Endothelial cell of umbilical vein (primary cell): ENCODE data around the gene ANO1. TPM values are rescaled to one million over a fixed set of nuclear protein-coding genes. Genes with fewer than 3 reads are reported as not detected.

Experiments
- BruUV-seq: library from RNA; stranded (reverse); fragments of 400-500 nt; replicated peaks from 2 replicates; lab custom pipeline; 2021; lab: Mats Ljungman, UMichigan
- CTCF ChIA-PET: fragments of 300-600, 350-600 bp; sonication (Branson Sonifier 250); formaldehyde crosslinking; loops from one replicate; lab custom pipeline; 2021; ENCODE audit warnings: antibody characterized with exemption, inconsistent platforms; lab: Charles Lee
- POLR2A ChIA-PET: fragments of 300-600, 350-600 bp; sonication (Branson Sonifier 250); formaldehyde crosslinking; loops from one replicate; lab custom pipeline; 2021; ENCODE audit warnings: antibody characterized with exemption, inconsistent platforms; lab: Charles Lee
- DNase-seq: peaks from one replicate; pipeline ENCODE4 v3.0.0-alpha.2; 2011; ENCODE audit warnings: low read depth, low spot score
- FAIRE-seq: peaks from 2 replicates; lab custom pipeline; 2011; peaks lifted over from hg19 to GRCh38; lab: Jason Lieb, UNC
- H2AFZ ChIP-seq: 2 replicates; pipeline ENCODE4 v1.6.0; 2012; ENCODE audit warnings: low read depth, low read length, control low read depth, inconsistent platforms
- H3K27ac ChIP-seq: 2 replicates; pipeline ENCODE4 v1.5.1; 2011; ENCODE audit warnings: low read depth, mild to moderate bottlenecking, control low read depth, low read length, moderate library complexity; ENCODE audit not compliant: insufficient read depth
- H3K27me3 ChIP-seq, 2 experiments: 2 replicates each; pipeline versions ENCODE4 v1.6.0 to v1.6.1; 2011; ENCODE audit warnings: low read length in 2 of 2, mixed read lengths in 1 of 2; ENCODE audit not compliant: control insufficient read depth in 2 of 2, insufficient read depth in 2 of 2
- H3K36me3 ChIP-seq, 2 experiments: 2 replicates in 1 of 2; 3 replicates in 1 of 2; pipeline ENCODE4 v1.5.1; 2011; ENCODE audit warnings: low read length in 2 of 2, mild to moderate bottlenecking in 1 of 2, moderate library complexity in 1 of 2; ENCODE audit not compliant: control insufficient read depth in 2 of 2, insufficient read depth in 2 of 2; ENCODE audit errors: extremely low read depth in 1 of 2
- H3K4me1 ChIP-seq: 3 replicates; pipeline ENCODE4 v1.5.1; 2011; ENCODE audit warnings: mild to moderate bottlenecking, low read length; ENCODE audit not compliant: control insufficient read depth, insufficient read depth; ENCODE audit errors: extremely low read depth
- H3K4me2 ChIP-seq: 2 replicates; pipeline ENCODE4 v1.6.1; 2011; ENCODE audit warnings: low read length, control low read depth, mixed read lengths; ENCODE audit not compliant: insufficient read depth
- H3K4me3 ChIP-seq, 3 experiments: fragments of 200-600 bp in 1 of 3; sonication (generic), shearing (Covaris generic) in 1 of 3; replicated peaks in 1 of 3; 2 replicates each; pipeline ENCODE4 v1.5.1; 2011 to 2016; ENCODE audit warnings: control low read depth in 3 of 3, low read length in 3 of 3, mild to moderate bottlenecking in 2 of 3, inconsistent platforms in 1 of 3, low read depth in 1 of 3, moderate library complexity in 1 of 3; ENCODE audit not compliant: insufficient read depth in 1 of 3
- H3K79me2 ChIP-seq: 2 replicates; pipeline ENCODE4 v1.6.0; 2012; ENCODE audit warnings: low read length, inconsistent platforms; ENCODE audit not compliant: control insufficient read depth, insufficient read depth
- H3K9ac ChIP-seq: replicated peaks from 2 replicates; pipeline ENCODE3; 2011; ENCODE audit warnings: low read length, control low read depth; ENCODE audit not compliant: insufficient read depth; ENCODE audit errors: extremely low read depth
- H3K9me1 ChIP-seq: replicated peaks from 3 replicates; pipeline ENCODE4 v1.6.0; 2011; ENCODE audit warnings: mild to moderate bottlenecking, low read length; ENCODE audit not compliant: control insufficient read depth, insufficient read depth; ENCODE audit errors: extremely low read depth
- H3K9me3 ChIP-seq: replicated peaks from 2 replicates; pipeline ENCODE4 v1.5.1; 2012; ENCODE audit warnings: low read length, inconsistent platforms; ENCODE audit not compliant: control insufficient read depth, insufficient read depth
- H4K20me1 ChIP-seq: replicated peaks from 2 replicates; pipeline ENCODE3; 2011; ENCODE audit warnings: mild to moderate bottlenecking, low read length; ENCODE audit not compliant: control insufficient read depth, insufficient read depth; ENCODE audit errors: extremely low read depth
- CTCF ChIP-seq, 2 donors: IDR thresholded peaks; 1 replicate in 1 of 2; 2 replicates in 1 of 2; pipeline ENCODE4 v1.5.1; 2011; ENCODE audit warnings: low read length in 2 of 2, mild to moderate bottlenecking in 2 of 2, moderate library complexity in 2 of 2, control low read depth in 1 of 2, inconsistent platforms in 1 of 2, low read depth in 1 of 2; ENCODE audit not compliant: insufficient read depth in 1 of 2; ENCODE audit errors: extremely low read depth in 1 of 2
- EZH2 ChIP-seq: IDR thresholded peaks from 2 replicates; pipeline ENCODE4 v1.6.1; 2012; ENCODE audit warnings: borderline replicate concordance, low read depth, mild to moderate bottlenecking, moderate library complexity, low read length, inconsistent platforms; ENCODE audit not compliant: severe bottlenecking
- FOS ChIP-seq: IDR thresholded peaks from 2 replicates; pipeline ENCODE4 v1.6.1; 2011; ENCODE audit warnings: mild to moderate bottlenecking, low read length, moderate library complexity, borderline replicate concordance; ENCODE audit not compliant: insufficient read depth
- GATA2 ChIP-seq: IDR thresholded peaks from 2 replicates; pipeline ENCODE4 v1.7.0; 2011; ENCODE audit warnings: low read depth, mild to moderate bottlenecking, moderate library complexity, mixed read lengths, low read length; ENCODE audit not compliant: insufficient read length, insufficient read depth
- JUN ChIP-seq: IDR thresholded peaks from 2 replicates; pipeline ENCODE4 v1.6.1; 2011; ENCODE audit warnings: borderline replicate concordance, low read depth; ENCODE audit not compliant: insufficient read length, insufficient read depth
- MYC ChIP-seq: IDR thresholded peaks from one replicate; pipeline ENCODE4 v1.6.1; 2011; ENCODE audit warnings: mild to moderate bottlenecking, low read depth, low read length
- POLR2A ChIP-seq: IDR thresholded peaks from 2 replicates; pipeline ENCODE4 v1.6.1; 2012; ENCODE audit warnings: low read depth, mild to moderate bottlenecking, control low read depth, low read length
- POLR2AphosphoS5 ChIP-seq: IDR thresholded peaks from 2 replicates; pipeline ENCODE4 v1.6.1; 2012; ENCODE audit warnings: low read depth, mild to moderate bottlenecking, control low read depth, low read length, moderate library complexity; ENCODE audit not compliant: insufficient read depth
- dilution Hi-C: fragments of 300-500 bp; cut with MboI; formaldehyde crosslinking; loops from one replicate; pipeline ENCODE4 v1.15.0; 2019; ENCODE audit warnings: low sequenced_read_pairs; ENCODE audit not compliant: extremely low pct_ligation_motif_present
- intact Hi-C: fragments of 100-400 bp; cut with micrococcal nuclease; formaldehyde crosslinking; loops from one replicate; pipeline ENCODE4 v1.10.0; 2022
- polyA plus RNA-seq, 4 experiments: library from polyadenylated mRNA; depleted of rRNA in 3 of 4; stranded (reverse) in 3 of 4; unstranded in 1 of 4; fragments of >200 nt; gene quantifications; 2 replicates each; pipeline versions ENCODE4 v1.2.1 to v1.2.3, GENCODE V29; 2011 to 2012; ENCODE audit warnings: missing spikeins in 1 of 4
- total RNA-seq: library from RNA; stranded (reverse); gene quantifications from 2 replicates; pipeline ENCODE4 v1.2.3, GENCODE V29; 2021
- TF ChIP-seq, protein P1 (sequence below): IDR thresholded peaks from 2 replicates; pipeline ENCODE4 v1.6.1; 2011; ENCODE audit not compliant: insufficient read depth, insufficient read length

ANO1 gene
- total and polyA plus RNA-seq, 2 donors (not counting 3 experiments of a cell fraction or from before 2014, with no cell fraction given) = 0.03 to 0.40 TPM

DNA sequence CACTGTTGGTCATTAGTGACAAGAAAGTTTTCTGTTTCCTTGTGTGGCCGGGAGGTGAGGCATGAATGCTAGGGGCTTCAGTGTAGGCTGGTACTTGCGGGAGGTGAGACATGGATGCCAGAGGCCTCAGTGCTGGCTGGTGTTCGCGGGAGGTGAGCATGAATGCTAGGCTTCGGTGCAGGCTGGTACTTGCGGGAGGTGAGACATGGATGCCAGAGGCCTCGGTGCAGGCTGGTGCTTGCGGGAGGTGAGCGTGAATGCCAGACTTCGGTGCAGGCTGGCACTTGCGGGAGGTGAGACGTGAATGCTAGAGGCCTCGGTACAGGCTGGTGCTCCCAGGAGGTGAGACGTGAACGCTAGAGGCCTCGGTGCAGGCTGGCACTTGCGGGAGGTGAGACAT is 48.4 kb downstream of the ANO1 start:
- Histone ChIP-seq H3K4me2 (no peak overlapping the region), H3K27ac (no peak overlapping the region), H4K20me1 (no peaks in the 10 kb centered on the region), H3K9ac (no peak overlapping the region), H3K9me1 (no peaks in the 10 kb centered on the region), H3K4me1 (peaks cover 12% of the 10 kb centered on the region), H2AFZ (no peak overlapping the region), H3K27me3 (no peaks in the 10 kb centered on the region), H3K9me3 (no peaks in the 10 kb centered on the region), H3K36me3 (no peaks in the 10 kb centered on the region), H3K4me3 (no peak overlapping the region), H3K79me2 (no peaks in the 10 kb centered on the region)
- DNase-seq = no peak
- intact Hi-C loops (no loop called here), dilution Hi-C loops (no loop called here)
- ChIA-PET CTCF (no interaction called here), POLR2A (no interaction called here)
- no peak for FAIRE-seq
- TF ChIP-seq FOS (no peak), JUN (no peak), POLR2A (no peak), EZH2 (no peak), GATA2 (no peak), CTCF (IDR thresholded peaks at IDR 0.05; ENCODE audit: extremely low read depth in 1 of 2, insufficient read depth in 1 of 2, low read depth in 1 of 2, low read length in 2 of 2) (no peak), MYC (no peak), POLR2AphosphoS5 (no peak)
- TF ChIP-seq, protein P1, sequence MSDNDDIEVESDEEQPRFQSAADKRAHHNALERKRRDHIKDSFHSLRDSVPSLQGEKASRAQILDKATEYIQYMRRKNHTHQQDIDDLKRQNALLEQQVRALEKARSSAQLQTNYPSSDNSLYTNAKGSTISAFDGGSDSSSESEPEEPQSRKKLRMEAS = no peak
- BruUV-seq = no TSS peak
